HEK293 (cell line): ENCODE measurements around the gene CIRBP.

Experiments used
- BCL11A ChIP-seq: fragments of 450-650 bp; formaldehyde crosslinking; IDR thresholded peaks from 2 replicates; pipeline ENCODE4 v1.5.1; 2016; ENCODE audit warnings: low read depth, missing biosample characterization, missing genetic modification characterization
- EGR2 ChIP-seq: fragments of 450-650 bp; formaldehyde crosslinking; IDR thresholded peaks from 2 replicates; pipeline ENCODE4 v1.5.1; 2016; ENCODE audit warnings: low read depth, missing biosample characterization, missing genetic modification characterization
- IKZF3 ChIP-seq: fragments of 450-650 bp; IDR thresholded peaks from 2 replicates; pipeline ENCODE4 v1.5.0; 2018; ENCODE audit warnings: missing biosample characterization, mild to moderate bottlenecking, missing genetic modification characterization, moderate library complexity
- KLF7 ChIP-seq: fragments of 450-650 bp; formaldehyde crosslinking; IDR thresholded peaks from 2 replicates; pipeline ENCODE4 v1.5.1; 2016; ENCODE audit warnings: missing biosample characterization, missing genetic modification characterization, borderline replicate concordance
- MEIS1 ChIP-seq: sonication (generic); formaldehyde crosslinking; IDR thresholded peaks from 2 replicates; pipeline ENCODE4 v1.8.1; 2022; ENCODE audit warnings: missing genetic modification reagents, mild to moderate bottlenecking, borderline replicate concordance
- MZF1 ChIP-seq: fragments of 450-650 bp; formaldehyde crosslinking; IDR thresholded peaks from 2 replicates; pipeline ENCODE4 v1.5.1; 2017; ENCODE audit warnings: missing biosample characterization, missing genetic modification characterization, borderline replicate concordance
- REPIN1 ChIP-seq: fragments of 450-650 bp; formaldehyde crosslinking; IDR thresholded peaks from 2 replicates; pipeline ENCODE4 v1.5.1; 2017; ENCODE audit warnings: missing biosample characterization, missing genetic modification characterization, low read depth
- SP2 ChIP-seq: fragments of 450-650 bp; formaldehyde crosslinking; IDR thresholded peaks from 2 replicates; pipeline ENCODE4 v1.5.1; 2016; ENCODE audit warnings: missing biosample characterization, missing genetic modification characterization
- ZBTB10 ChIP-seq: fragments of 450-650 bp; formaldehyde crosslinking; IDR thresholded peaks from 2 replicates; pipeline ENCODE4 v1.5.1; 2016; ENCODE audit warnings: missing biosample characterization, missing genetic modification characterization
- ZBTB20 ChIP-seq: fragments of 450-650 bp; formaldehyde crosslinking; IDR thresholded peaks from 2 replicates; pipeline ENCODE4 v1.5.1; 2016; ENCODE audit warnings: missing biosample characterization, missing genetic modification characterization
- ZBTB26 ChIP-seq: fragments of 450-650 bp; formaldehyde crosslinking; optimal IDR thresholded peaks from 2 replicates; pipeline ENCODE3; 2016; ENCODE audit warnings: missing biosample characterization, mild to moderate bottlenecking, missing genetic modification characterization
- ZBTB48 ChIP-seq: fragments of 450-650 bp; formaldehyde crosslinking; IDR thresholded peaks from 2 replicates; pipeline ENCODE4 v1.5.1; 2016; ENCODE audit warnings: missing biosample characterization, missing genetic modification characterization
- ZBTB8A ChIP-seq: fragments of 450-650 bp; formaldehyde crosslinking; IDR thresholded peaks from 2 replicates; pipeline ENCODE4 v1.5.1; 2016; ENCODE audit warnings: missing biosample characterization, missing genetic modification characterization
- ZEB2 ChIP-seq: fragments of 450-650 bp; formaldehyde crosslinking; IDR thresholded peaks from 2 replicates; pipeline ENCODE4 v1.5.1; 2016; ENCODE audit warnings: missing biosample characterization, missing genetic modification characterization
- ZFHX2 ChIP-seq: fragments of 450-650 bp; formaldehyde crosslinking; conservative IDR thresholded peaks from 2 replicates; pipeline ENCODE4 v1.5.1; 2016; ENCODE audit warnings: missing biosample characterization, missing genetic modification characterization
- ZFP37 ChIP-seq: fragments of 450-650 bp; formaldehyde crosslinking; IDR thresholded peaks from 2 replicates; pipeline ENCODE4 v1.5.1; 2016; ENCODE audit warnings: missing biosample characterization, missing genetic modification characterization
- ZNF138 ChIP-seq: fragments of 450-650 bp; formaldehyde crosslinking; IDR thresholded peaks from 2 replicates; pipeline ENCODE4 v1.5.1; 2016; ENCODE audit warnings: missing biosample characterization, missing genetic modification characterization, borderline replicate concordance
- ZNF140 ChIP-seq: fragments of 450-650 bp; formaldehyde crosslinking; IDR thresholded peaks from 2 replicates; pipeline ENCODE4 v1.5.1; 2016; ENCODE audit warnings: missing biosample characterization, missing genetic modification characterization
- ZNF148 ChIP-seq: fragments of 450-650 bp; formaldehyde crosslinking; IDR thresholded peaks from 2 replicates; pipeline ENCODE4 v1.5.0; 2017; ENCODE audit warnings: missing biosample characterization, missing genetic modification characterization, borderline replicate concordance
- ZNF169 ChIP-seq: fragments of 450-650 bp; formaldehyde crosslinking; IDR thresholded peaks from 2 replicates; pipeline ENCODE4 v1.5.1; 2016; ENCODE audit warnings: missing biosample characterization, missing genetic modification characterization
- ZNF510 ChIP-seq: fragments of 450-650 bp; formaldehyde crosslinking; IDR thresholded peaks from 2 replicates; pipeline ENCODE4 v1.5.1; 2018; ENCODE audit warnings: mild to moderate bottlenecking, missing genetic modification characterization, missing biosample characterization; ENCODE audit not compliant: insufficient replicate concordance
- ZNF529 ChIP-seq: fragments of 450-650 bp; formaldehyde crosslinking; IDR thresholded peaks from 2 replicates; pipeline ENCODE4 v1.5.1; 2017; ENCODE audit warnings: missing genetic modification characterization, missing biosample characterization; ENCODE audit not compliant: insufficient replicate concordance
- ZNF600 ChIP-seq: fragments of 450-650 bp; formaldehyde crosslinking; IDR thresholded peaks from 2 replicates; pipeline ENCODE4 v1.5.1; 2016; ENCODE audit warnings: missing biosample characterization, missing genetic modification characterization
- ZNF768 ChIP-seq: fragments of 450-650 bp; formaldehyde crosslinking; IDR thresholded peaks from 2 replicates; pipeline ENCODE4 v1.5.1; 2018; ENCODE audit warnings: missing biosample characterization, mild to moderate bottlenecking, missing genetic modification characterization
- ZNF843 ChIP-seq: fragments of 450-650 bp; formaldehyde crosslinking; IDR thresholded peaks from 2 replicates; pipeline ENCODE4 v1.5.1; 2016; ENCODE audit warnings: missing biosample characterization, missing genetic modification characterization
- ZSCAN18 ChIP-seq: fragments of 450-650 bp; formaldehyde crosslinking; IDR thresholded peaks from 2 replicates; pipeline ENCODE4 v1.5.1; 2016; ENCODE audit warnings: missing biosample characterization, missing genetic modification characterization
- ZSCAN30 ChIP-seq: fragments of 450-650 bp; IDR thresholded peaks from 2 replicates; pipeline ENCODE4 v1.5.1; 2018; ENCODE audit warnings: missing biosample characterization, mild to moderate bottlenecking, missing genetic modification characterization, moderate library complexity
- TF ChIP-seq, protein P1 (sequence below): fragments of 450-650 bp; formaldehyde crosslinking; IDR thresholded peaks from 2 replicates; pipeline ENCODE4 v1.5.1; 2016; ENCODE audit warnings: missing biosample characterization, missing genetic modification characterization
- TF ChIP-seq, protein P2 (sequence below): fragments of 450-650 bp; formaldehyde crosslinking; IDR thresholded peaks from 2 replicates; pipeline ENCODE4 v1.5.1; 2016; ENCODE audit warnings: missing biosample characterization, missing genetic modification characterization

CIRBP gene

GRCh38 chr19:1266129-1266915, 2.8 kb upstream of the CIRBP start (continued):
- TF ChIP-seq BCL11A (peak; percentile 85; the same call in 1 of the 2 replicates), KLF7 (tag by site-specific recombination) (peak; percentile 87), ZNF140 (no peak), ZBTB20 (tag by site-specific recombination) (peak; percentile 44), ZBTB26 (tag by site-specific recombination) (peak; percentile 82), ZNF148 (no peak), ZSCAN18 (no peak), ZNF138 (tag by site-specific recombination) (no peak), ZFP37 (tag by site-specific recombination) (peak; percentile 55; the same call in 1 of the 2 replicates), ZNF510 (tag by site-specific recombination) (no peak), ZSCAN30 (tag by site-specific recombination) (no peak), ZNF529 (no peak), MEIS1 (no peak), ZNF600 (tag by site-specific recombination) (peak; percentile 36; the same call in 1 of the 2 replicates), MZF1 (tag by site-specific recombination) (no peak), ZFHX2 (peak; percentile 98), EGR2 (tag by site-specific recombination) (peak; percentile 98), ZBTB8A (peak; percentile 69), ZBTB10 (tag by site-specific recombination) (peak; percentile 87), ZNF169 (no peak), SP2 (tag by site-specific recombination) (peak; percentile 90), ZNF768 (tag by site-specific recombination) (no peak), ZNF843 (0 out of 2 replicates have a peak, but pooled peaks have one; percentile 2), ZBTB48 (tag by site-specific recombination) (peak; percentile 38; the same call in 1 of the 2 replicates), REPIN1 (tag by site-specific recombination) (no peak), ZEB2 (peak; percentile 74), IKZF3 (no peak)
- TF ChIP-seq, protein P1, sequence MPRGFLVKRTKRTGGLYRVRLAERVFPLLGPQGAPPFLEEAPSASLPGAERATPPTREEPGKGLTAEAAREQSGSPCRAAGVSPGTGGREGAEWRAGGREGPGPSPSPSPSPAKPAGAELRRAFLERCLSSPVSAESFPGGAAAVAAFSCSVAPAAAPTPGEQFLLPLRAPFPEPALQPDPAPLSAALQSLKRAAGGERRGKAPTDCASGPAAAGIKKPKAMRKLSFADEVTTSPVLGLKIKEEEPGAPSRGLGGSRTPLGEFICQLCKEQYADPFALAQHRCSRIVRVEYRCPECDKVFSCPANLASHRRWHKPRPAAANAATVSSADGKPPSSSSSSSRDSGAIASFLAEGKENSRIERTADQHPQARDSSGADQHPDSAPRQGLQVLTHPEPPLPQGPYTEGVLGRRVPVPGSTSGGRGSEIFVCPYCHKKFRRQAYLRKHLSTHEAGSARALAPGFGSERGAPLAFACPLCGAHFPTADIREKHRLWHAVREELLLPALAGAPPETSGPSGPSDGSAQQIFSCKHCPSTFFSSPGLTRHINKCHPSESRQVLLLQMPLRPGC: 0 out of 2 replicates have a peak, but pooled peaks have one; percentile 2
- TF ChIP-seq, protein P2, sequence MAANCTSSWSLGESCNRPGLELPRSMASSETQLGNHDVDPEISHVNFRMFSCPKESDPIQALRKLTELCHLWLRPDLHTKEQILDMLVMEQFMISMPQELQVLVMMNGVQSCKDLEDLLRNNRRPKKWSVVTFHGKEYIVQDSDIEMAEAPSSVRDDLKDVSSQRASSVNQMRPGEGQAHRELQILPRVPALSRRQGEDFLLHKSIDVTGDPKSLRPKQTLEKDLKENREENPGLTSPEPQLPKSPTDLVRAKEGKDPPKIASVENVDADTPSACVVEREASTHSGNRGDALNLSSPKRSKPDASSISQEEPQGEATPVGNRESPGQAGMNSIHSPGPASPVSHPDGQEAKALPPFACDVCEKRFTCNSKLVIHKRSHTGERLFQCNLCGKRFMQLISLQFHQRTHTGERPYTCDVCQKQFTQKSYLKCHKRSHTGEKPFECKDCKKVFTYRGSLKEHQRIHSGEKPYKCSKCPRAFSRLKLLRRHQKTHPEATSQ (tag by site-specific recombination): no peak
